GM12875 (cell line): ENCODE results near the gene ING3.

ENCODE experiments used
- H3K4me3 ChIP-seq: one replicate; pipeline ENCODE4 v1.5.1; 2011; ENCODE audit warnings: low read depth, low read length, control low read depth
- CTCF ChIP-seq: IDR thresholded peaks from 2 replicates; pipeline ENCODE4 v1.5.1; 2011; ENCODE audit warnings: low read depth, mild to moderate bottlenecking, control low read depth, inconsistent platforms, low read length, moderate library complexity, borderline replicate concordance; ENCODE audit not compliant: insufficient read depth

Gene ING3

GRCh38 chr7:120992965-120993494 lies 42.5 kb downstream of the ING3 start:
- no peak for TF ChIP-seq CTCF
- H3K4me3 ChIP-seq, result no peak overlapping the region

DNA sequence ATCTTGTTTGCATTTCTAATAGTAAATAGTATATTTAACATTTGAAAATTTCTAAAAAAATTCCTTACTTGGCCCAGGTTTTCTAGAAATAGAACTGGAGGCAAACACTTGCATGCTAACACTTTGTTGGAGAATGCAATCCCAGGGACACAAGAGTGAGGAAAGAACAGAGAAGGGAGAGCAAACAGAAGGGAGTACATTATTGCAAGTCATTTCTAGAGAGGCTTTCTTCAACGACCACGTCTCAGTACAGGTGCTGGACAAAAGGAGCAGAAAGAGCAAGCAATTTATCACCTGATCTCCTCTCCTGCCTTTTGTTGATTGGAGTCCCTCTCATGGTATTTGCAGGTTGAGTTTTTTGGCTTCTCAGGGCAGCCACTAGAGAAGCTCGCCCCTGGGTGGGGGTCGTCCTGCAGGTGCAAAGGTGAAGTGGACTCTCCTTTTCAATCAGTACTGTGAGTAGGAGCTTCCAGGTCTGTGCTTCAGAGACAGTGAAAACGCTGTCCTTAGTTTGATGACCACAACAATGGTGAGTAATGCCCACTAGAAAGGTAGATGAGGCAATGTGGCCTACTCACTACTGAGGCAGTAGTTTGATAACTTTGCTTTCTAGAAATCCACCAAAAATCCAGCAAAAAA lies 43.1 kb downstream of the ING3 start:
- no peak overlapping the region for H3K4me3 ChIP-seq
- no peak for TF ChIP-seq CTCF

- no peak overlapping the region for H3K4me3 ChIP-seq
- TF ChIP-seq CTCF, result no peak
Measured at GRCh38 chr7:120994512-120995410, 44.2 kb downstream of the ING3 start.

DNA sequence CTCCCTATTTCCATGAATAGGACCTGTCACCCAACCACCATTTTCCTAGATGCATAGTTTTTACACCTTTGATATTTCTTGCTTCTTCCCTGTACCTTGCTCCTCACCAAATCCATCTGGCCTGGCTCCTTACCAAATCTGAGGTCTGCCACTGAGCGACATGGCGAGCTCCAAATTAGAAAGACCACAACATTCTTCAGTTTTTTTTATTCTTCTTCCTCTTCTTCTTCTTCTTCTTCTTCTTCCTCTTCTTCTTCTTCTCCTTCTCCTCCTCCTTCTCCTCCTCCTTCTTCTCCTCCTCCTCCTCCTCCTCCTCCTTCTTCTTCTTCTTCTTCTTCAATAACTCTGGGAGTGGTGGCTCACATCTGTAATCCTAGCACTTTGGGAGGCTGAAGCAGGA lies 45.1 kb downstream of the ING3 start:
- H3K4me3 ChIP-seq, result no peak overlapping the region
- no peak for TF ChIP-seq CTCF

- no peak for TF ChIP-seq CTCF
Measured at GRCh38 chr7:120996333-120996987, 45.9 kb downstream of the ING3 start.

GRCh38 chr7:120996988-120997345 lies 46.4 kb downstream of the ING3 start:
- TF ChIP-seq CTCF, result no peak
- H3K4me3 ChIP-seq, result no peak overlapping the region

More at GRCh38 chr7:120996333-120996987, 45.9 kb downstream of the ING3 start:
- H3K4me3 ChIP-seq, result no peak overlapping the region
